Suprapubic skin (tissue), 4 donors: Measurements from ENCODE around the gene FOXO3. TPM values are rescaled to one million over a fixed set of nuclear protein-coding genes. Genes with fewer than 3 reads are reported as not detected.

ENCODE experiments used
- DNase-seq, 2 donors: peaks; one replicate each; pipeline ENCODE4 v3.0.0-alpha.2; 2019; ENCODE audit warnings: low spot score in 2 of 2
- H3K27ac ChIP-seq: fragments of 200-600 bp; sonication (generic); one replicate; pipeline ENCODE4 v1.5.1; 2019
- H3K27me3 ChIP-seq: fragments of 200-600 bp; sonication (generic); one replicate; pipeline ENCODE4 v1.5.1; 2019
- H3K36me3 ChIP-seq: fragments of 200-600 bp; sonication (generic); one replicate; pipeline ENCODE4 v1.5.1; 2019
- H3K4me1 ChIP-seq: fragments of 200-600 bp; sonication (generic); one replicate; pipeline ENCODE4 v1.5.1; 2019
- H3K4me3 ChIP-seq: fragments of 200-600 bp; sonication (generic); one replicate; pipeline ENCODE4 v1.5.1; 2019; ENCODE audit warnings: mild to moderate bottlenecking
- H3K9me3 ChIP-seq: fragments of 200-600 bp; sonication (generic); one replicate; pipeline ENCODE4 v1.5.1; 2019
- EP300 ChIP-seq: sonication (generic); formaldehyde crosslinking; IDR thresholded peaks from one replicate; pipeline ENCODE4 v1.6.1; 2017; ENCODE audit warnings: antibody characterized with exemption
- POLR2A ChIP-seq, 2 donors: fragments of 450-650 bp; IDR thresholded peaks; one replicate each; pipeline ENCODE4 v1.6.1; 2017; ENCODE audit warnings: antibody characterized with exemption in 2 of 2, mild to moderate bottlenecking in 2 of 2, moderate library complexity in 2 of 2
- POLR2AphosphoS5 ChIP-seq, 3 donors: sonication (generic); formaldehyde crosslinking; IDR thresholded peaks; one replicate each; pipeline ENCODE4 v1.6.1; 2017; ENCODE audit warnings: antibody characterized with exemption in 3 of 3
- WGBS: methylation state at CpG from one replicate; pipeline ENCODE4 v1.1.5; 2018; 5-methylcytosine and 5-hydroxymethylcytosine counted together
- total RNA-seq, 4 donors: library from RNA; depleted of rRNA; stranded (reverse); fragments of >200 nt; gene quantifications; one replicate each; pipeline ENCODE4 v1.1.0, GENCODE V29; 2016
- TF ChIP-seq, protein P1 (sequence below), 2 donors: fragments of 200-600 bp in 1 of 2; fragments of 450-650 bp in 1 of 2; sonication (generic) in 1 of 2; IDR thresholded peaks; one replicate each; pipeline ENCODE4 v1.5.1; 2016 to 2019; ENCODE audit warnings: antibody characterized with exemption in 2 of 2, mild to moderate bottlenecking in 1 of 2, moderate library complexity in 1 of 2

Gene FOXO3
- total RNA-seq, 4 donors from 2014 or later = 103 to 141 (median 121) TPM

GRCh38 chr6:108721286-108721685, 160.6 kb downstream of the FOXO3 start:
- no peaks in the 10 kb centered on the region for H3K4me1 ChIP-seq
- WGBS = 63% methylated on average over 5 of the region's 5 CpGs
- no peaks in the 10 kb centered on the region for H3K27me3 ChIP-seq
- no peak overlapping the region for H3K27ac ChIP-seq
- DNase-seq = no peak
- TF ChIP-seq, protein P1, sequence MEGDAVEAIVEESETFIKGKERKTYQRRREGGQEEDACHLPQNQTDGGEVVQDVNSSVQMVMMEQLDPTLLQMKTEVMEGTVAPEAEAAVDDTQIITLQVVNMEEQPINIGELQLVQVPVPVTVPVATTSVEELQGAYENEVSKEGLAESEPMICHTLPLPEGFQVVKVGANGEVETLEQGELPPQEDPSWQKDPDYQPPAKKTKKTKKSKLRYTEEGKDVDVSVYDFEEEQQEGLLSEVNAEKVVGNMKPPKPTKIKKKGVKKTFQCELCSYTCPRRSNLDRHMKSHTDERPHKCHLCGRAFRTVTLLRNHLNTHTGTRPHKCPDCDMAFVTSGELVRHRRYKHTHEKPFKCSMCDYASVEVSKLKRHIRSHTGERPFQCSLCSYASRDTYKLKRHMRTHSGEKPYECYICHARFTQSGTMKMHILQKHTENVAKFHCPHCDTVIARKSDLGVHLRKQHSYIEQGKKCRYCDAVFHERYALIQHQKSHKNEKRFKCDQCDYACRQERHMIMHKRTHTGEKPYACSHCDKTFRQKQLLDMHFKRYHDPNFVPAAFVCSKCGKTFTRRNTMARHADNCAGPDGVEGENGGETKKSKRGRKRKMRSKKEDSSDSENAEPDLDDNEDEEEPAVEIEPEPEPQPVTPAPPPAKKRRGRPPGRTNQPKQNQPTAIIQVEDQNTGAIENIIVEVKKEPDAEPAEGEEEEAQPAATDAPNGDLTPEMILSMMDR (IDR thresholded peaks at IDR 0.05) = no peak
- TF ChIP-seq POLR2A (IDR thresholded peaks at IDR 0.05) (no peak), POLR2AphosphoS5 (IDR thresholded peaks at IDR 0.05) (no peak), EP300 (no peak)
- no peaks in the 10 kb centered on the region for H3K9me3 ChIP-seq
- no peaks in the 10 kb centered on the region for H3K36me3 ChIP-seq
- H3K4me3 ChIP-seq = no peak overlapping the region

GRCh38 chr6:108723594-108723993, 162.9 kb downstream of the FOXO3 start:
- no peak for DNase-seq
- no peak for TF ChIP-seq POLR2AphosphoS5 (IDR thresholded peaks at IDR 0.05)
- no peak for TF ChIP-seq EP300
- H3K4me1 ChIP-seq = no peaks in the 10 kb centered on the region
- H3K9me3 ChIP-seq = no peaks in the 10 kb centered on the region
- no peak overlapping the region for H3K4me3 ChIP-seq
- H3K27me3 ChIP-seq = no peaks in the 10 kb centered on the region
- H3K36me3 ChIP-seq = no peaks in the 10 kb centered on the region
- H3K27ac ChIP-seq = no peak overlapping the region
- 98% methylated on average over 1 of the region's 1 CpG for WGBS

DNA sequence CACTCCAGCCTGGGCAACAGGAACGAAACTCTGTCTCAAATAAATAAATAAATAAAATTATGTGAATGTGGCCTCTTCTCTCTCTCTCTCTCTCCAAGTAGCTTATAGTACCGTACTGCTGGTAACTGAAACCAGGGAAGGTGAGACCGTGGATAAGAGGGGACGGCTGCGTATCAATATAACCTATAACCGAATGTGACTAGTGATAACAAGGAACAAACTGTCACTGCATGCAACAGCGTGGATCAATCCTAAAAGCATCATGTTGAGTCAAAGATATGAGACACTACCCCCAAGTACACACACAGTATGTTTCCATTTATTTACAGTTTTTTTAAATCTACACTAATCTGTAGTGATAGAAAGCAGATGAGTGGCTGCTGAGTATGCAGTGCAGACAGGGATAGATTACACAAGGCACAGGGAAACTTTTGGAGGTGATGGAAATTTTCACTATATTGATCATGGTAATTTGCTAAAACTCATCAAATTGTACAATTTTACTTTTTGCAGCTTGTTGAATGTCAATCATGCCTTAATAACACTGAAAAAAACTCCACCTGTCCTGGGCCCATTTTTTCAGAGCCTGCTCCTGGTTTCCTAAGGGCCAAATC, 166.1 kb downstream of the FOXO3 start:
- Histone ChIP-seq H3K4me1 (peaks cover 6% of the 10 kb centered on the region), H3K4me3 (no peak overlapping the region), H3K27me3 (no peaks in the 10 kb centered on the region), H3K36me3 (no peaks in the 10 kb centered on the region), H3K9me3 (no peaks in the 10 kb centered on the region), H3K27ac (no peak overlapping the region)
- WGBS = 92% methylated on average over 7 of the region's 7 CpGs
- peak in 1 of 2 donors; percentile 23 for DNase-seq
- TF ChIP-seq POLR2AphosphoS5 (IDR thresholded peaks at IDR 0.05) (no peak), POLR2A (IDR thresholded peaks at IDR 0.05) (no peak), EP300 (no peak)
- TF ChIP-seq, protein P1 (IDR thresholded peaks at IDR 0.05) = no peak

GRCh38 chr6:108727966-108728730, 167.4 kb downstream of the FOXO3 start:
- WGBS = 80% methylated on average over 13 of the region's 13 CpGs

DNA sequence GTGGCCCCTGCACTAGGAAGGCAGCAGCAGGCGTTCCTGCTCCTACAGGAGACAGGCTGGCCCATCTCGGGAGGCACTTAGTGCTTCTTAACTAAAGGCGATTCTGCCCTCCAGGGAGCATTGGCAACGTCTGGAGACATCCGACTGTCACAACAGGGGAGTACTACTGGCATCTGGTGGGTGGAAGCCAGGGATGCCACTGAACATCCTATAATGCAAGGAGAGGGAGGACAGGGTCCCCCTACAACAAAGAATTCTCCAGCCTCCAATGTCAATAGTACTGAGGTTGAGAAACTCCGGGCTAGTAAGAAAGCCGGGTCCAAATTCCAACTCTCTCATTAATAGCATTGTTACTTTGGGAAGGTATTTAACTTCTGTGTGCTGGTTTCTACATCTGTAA, 168.1 kb downstream of the FOXO3 start:
- Histone ChIP-seq H3K4me1 (peaks cover 6% of the 10 kb centered on the region), H3K27me3 (no peaks in the 10 kb centered on the region), H3K9me3 (no peaks in the 10 kb centered on the region), H3K27ac (no peak overlapping the region), H3K4me3 (no peak overlapping the region), H3K36me3 (no peaks in the 10 kb centered on the region)
- TF ChIP-seq POLR2AphosphoS5 (IDR thresholded peaks at IDR 0.05) (no peak), POLR2A (IDR thresholded peaks at IDR 0.05) (no peak), EP300 (no peak)
- TF ChIP-seq, protein P1 (IDR thresholded peaks at IDR 0.05) = no peak
- peak in 1 of 2 donors; percentile 13 for DNase-seq
- 82% methylated on average over 7 of the region's 7 CpGs for WGBS

More at GRCh38 chr6:108727966-108728730, 167.4 kb downstream of the FOXO3 start:
- no peaks in the 10 kb centered on the region for H3K9me3 ChIP-seq
- TF ChIP-seq, protein P1 (IDR thresholded peaks at IDR 0.05) = no peak
- TF ChIP-seq POLR2AphosphoS5 (IDR thresholded peaks at IDR 0.05) = no peak
- TF ChIP-seq EP300 = no peak
- TF ChIP-seq POLR2A (IDR thresholded peaks at IDR 0.05) = no peak
- no peaks in the 10 kb centered on the region for H3K36me3 ChIP-seq
- no peak overlapping the region for H3K4me3 ChIP-seq
- no peak overlapping the region for H3K27ac ChIP-seq
- peaks cover 6% of the 10 kb centered on the region for H3K4me1 ChIP-seq
- no peaks in the 10 kb centered on the region for H3K27me3 ChIP-seq
- DNase-seq = peak in 1 of 2 donors; percentile 28
